Astrocyte of the hippocampus (primary cell): Measurements from ENCODE around the gene LDB2.

Experiments
- DNase-seq: peaks from one replicate; pipeline ENCODE4 v3.0.0; 2011; ENCODE audit warnings: low read depth, low spot score

LDB2 gene

GRCh38 chr4:16884673-16885460 is 13.6 kb downstream of the LDB2 start:
- DNase-seq, result no peak

GRCh38 chr4:16883806-16884205 is 14.6 kb downstream of the LDB2 start:
- DNase-seq, result no peak

- DNase-seq, result no peak
Measured at GRCh38 chr4:16881151-16881884, 17.1 kb downstream of the LDB2 start.

GRCh38 chr4:16875487-16875886 is 23.0 kb downstream of the LDB2 start:
- DNase-seq, result peak; percentile 63

GRCh38 chr4:16869594-16870245 is 28.7 kb downstream of the LDB2 start:
- no peak for DNase-seq

GRCh38 chr4:16868674-16869073 is 29.8 kb downstream of the LDB2 start:
- no peak for DNase-seq

GRCh38 chr4:16867827-16868226 is 30.6 kb downstream of the LDB2 start:
- no peak for DNase-seq

GRCh38 chr4:16866974-16867373 is 31.5 kb downstream of the LDB2 start:
- DNase-seq, result no peak

GRCh38 chr4:16865897-16866283 is 32.6 kb downstream of the LDB2 start:
- DNase-seq, result no peak

- DNase-seq, result no peak
Measured at GRCh38 chr4:16865209-16865896, 33.1 kb downstream of the LDB2 start.

GRCh38 chr4:16864199-16864598 is 34.2 kb downstream of the LDB2 start:
- peak; percentile 35 for DNase-seq

- DNase-seq, result no peak
Measured at GRCh38 chr4:16862697-16863096, 35.7 kb downstream of the LDB2 start.

- DNase-seq, result peak; percentile 88
Measured at GRCh38 chr4:16860516-16860915, 37.9 kb downstream of the LDB2 start.

GRCh38 chr4:16859031-16859430 is 39.4 kb downstream of the LDB2 start:
- no peak for DNase-seq

- peak; percentile 78 for DNase-seq
Measured at GRCh38 chr4:16858275-16858752, 40.1 kb downstream of the LDB2 start.

- no peak for DNase-seq
Measured at GRCh38 chr4:16857425-16857824, 41.0 kb downstream of the LDB2 start.

- no peak for DNase-seq
Measured at GRCh38 chr4:16853640-16854039, 44.8 kb downstream of the LDB2 start.

- DNase-seq, result no peak
Measured at GRCh38 chr4:16852644-16853043, 45.8 kb downstream of the LDB2 start.

GRCh38 chr4:16852228-16852627 is 46.2 kb downstream of the LDB2 start:
- no peak for DNase-seq

- DNase-seq, result no peak
Measured at GRCh38 chr4:16846540-16847117, 51.8 kb downstream of the LDB2 start.

- peak; percentile 47 for DNase-seq
Measured at GRCh38 chr4:16844816-16845586, 53.4 kb downstream of the LDB2 start.
